ENCODE results near the gene ARL10. TPM values are rescaled to one million over a fixed set of nuclear protein-coding genes. Genes with fewer than 3 reads are reported as not detected.

Gene ARL10
- total and polyA plus RNA-seq, 4 donors = 1.5 to 13.4 (median 4.3) TPM

GRCh38 chr5:176352116-176352878 is 13.0 kb upstream of the ARL10 start:
- peaks cover 0 to 10% (median 0%) of the 10 kb centered on the region in 5 donors for H3K4me1 ChIP-seq (ENCODE audit: control insufficient read depth in 5 of 5, insufficient read depth in 5 of 5, low read length in 5 of 5)
- 92 to 97% methylated on average over 5 of the region's 5 CpGs for WGBS, 2 donors
- no peak overlapping the region for H3K9ac ChIP-seq (ENCODE audit: insufficient read depth in 1 of 2, low read length in 2 of 2)
- no peaks in the 10 kb centered on the region for H3K9me3 ChIP-seq (ENCODE audit: control insufficient read depth in 4 of 4, insufficient read depth in 3 of 4, low read length in 3 of 4)
- no peak for ATAC-seq (ENCODE audit: insufficient read depth, low FRiP score)
- DNase-seq = no peak
- H3K27me3 ChIP-seq (ENCODE audit: control insufficient read depth in 3 of 3, insufficient read depth in 3 of 3, low read length in 2 of 3) = no peaks in the 10 kb centered on the region
- no peak overlapping the region for H3K27ac ChIP-seq (ENCODE audit: low read depth in 1 of 2, low read length in 1 of 2)
- TF ChIP-seq CTCF (IDR thresholded peaks at IDR 0.05; ENCODE audit: control extremely low read depth, extremely low read depth) = no peak
- H3K36me3 ChIP-seq (ENCODE audit: control insufficient read depth in 4 of 4, insufficient read depth in 4 of 4, low read length in 4 of 4) = peaks cover 34 to 62% (median 45%) of the 10 kb centered on the region in 4 donors
- no peak overlapping the region for H3K4me3 ChIP-seq

- H3K36me3 ChIP-seq (ENCODE audit: control insufficient read depth in 4 of 4, insufficient read depth in 4 of 4, low read length in 4 of 4) = peaks cover 24 to 56% (median 39%) of the 10 kb centered on the region in 4 donors
- no peak overlapping the region for H3K4me3 ChIP-seq
- no peak for TF ChIP-seq CTCF (IDR thresholded peaks at IDR 0.05; ENCODE audit: control extremely low read depth, extremely low read depth)
- DNase-seq (no peak), ATAC-seq (ENCODE audit: insufficient read depth, low FRiP score) (no peak)
- WGBS, 2 donors = 93% methylated on average over 4 of the region's 4 CpGs
- no peak overlapping the region for H3K9ac ChIP-seq (ENCODE audit: insufficient read depth in 1 of 2, low read length in 2 of 2)
- H3K27me3 ChIP-seq (ENCODE audit: control insufficient read depth in 3 of 3, insufficient read depth in 3 of 3, low read length in 2 of 3) = no peaks in the 10 kb centered on the region
- H3K4me1 ChIP-seq (ENCODE audit: control insufficient read depth in 5 of 5, insufficient read depth in 5 of 5, low read length in 5 of 5) = peaks cover 0 to 10% (median 0%) of the 10 kb centered on the region in 5 donors
- H3K9me3 ChIP-seq (ENCODE audit: control insufficient read depth in 4 of 4, insufficient read depth in 3 of 4, low read length in 3 of 4) = no peaks in the 10 kb centered on the region
- H3K27ac ChIP-seq (ENCODE audit: low read depth in 1 of 2, low read length in 1 of 2) = no peak overlapping the region
These were observed 11.8 kb upstream of the ARL10 start for GRCh38 chr5:176353533-176353932.

- TF ChIP-seq CTCF (IDR thresholded peaks at IDR 0.05; ENCODE audit: control extremely low read depth, extremely low read depth) = no peak
- Histone ChIP-seq H3K4me1 (ENCODE audit: control insufficient read depth in 5 of 5, insufficient read depth in 5 of 5, low read length in 5 of 5) (peaks cover 0 to 7% (median 2%) of the 10 kb centered on the region in 5 donors), H3K27me3 (ENCODE audit: control insufficient read depth in 3 of 3, insufficient read depth in 3 of 3, low read length in 2 of 3) (no peaks in the 10 kb centered on the region), H3K9ac (ENCODE audit: insufficient read depth in 1 of 2, low read length in 2 of 2) (no peak overlapping the region), H3K9me3 (ENCODE audit: control insufficient read depth in 4 of 4, insufficient read depth in 3 of 4, low read length in 3 of 4) (no peaks in the 10 kb centered on the region), H3K4me3 (no peak overlapping the region), H3K27ac (ENCODE audit: low read depth in 1 of 2, low read length in 1 of 2) (no peak overlapping the region), H3K36me3 (ENCODE audit: control insufficient read depth in 4 of 4, insufficient read depth in 4 of 4, low read length in 4 of 4) (peaks cover 14 to 40% (median 25%) of the 10 kb centered on the region in 4 donors)
- no peak for DNase-seq
- 89 to 93% methylated on average over 16 of the region's 16 CpGs for WGBS, 2 donors
- ATAC-seq (ENCODE audit: insufficient read depth, low FRiP score) = no peak
These were observed 9.7 kb upstream of the ARL10 start for GRCh38 chr5:176355400-176356178.

Measured in lung (tissue), 12 donors.